HepG2 (cell line): ENCODE measurements around the gene CST3. TPM values are rescaled to one million over a fixed set of nuclear protein-coding genes. Genes with fewer than 3 reads are reported as not detected.
A peak's percentile ranks its signal among the peaks of the same experiment; 100 is the strongest.

ENCODE experiments used
- ATAC-seq: fragments of 200-7000 bp; cut with Tn5 transposase; 3 replicates; pipeline ENCODE4 v1.9.1; 2020; ENCODE audit warnings: mild to moderate bottlenecking, moderate library complexity
- BruUV-seq: library from RNA; stranded (reverse); fragments of 400-500 nt; replicated peaks from 2 replicates; lab custom pipeline; 2021; lab: Mats Ljungman, UMichigan
- CTCF ChIA-PET: fragments of 300-600 bp; formaldehyde crosslinking; extraction: SDS; loops from one replicate; lab custom pipeline; 2021; ENCODE audit warnings: low total read pairs, inconsistent platforms, low intra/inter-chr PET ratio; lab: Yijun Ruan, JAX
- POLR2A ChIA-PET: fragments of 350-600 bp; sonication (Branson Sonifier 250); formaldehyde crosslinking; loops from one replicate; lab custom pipeline; 2020; ENCODE audit warnings: antibody characterized with exemption, inconsistent platforms; lab: Yijun Ruan, JAX
- DNase-seq: peaks from one replicate; pipeline ENCODE4 v3.0.0-alpha.2; 2015; ENCODE audit warnings: low spot score
- FAIRE-seq: peaks from 3 replicates; lab custom pipeline; 2011; peaks lifted over from hg19 to GRCh38; lab: Jason Lieb, UNC
- H2AFZ ChIP-seq: one replicate; pipeline ENCODE4 v1.6.1; 2011; ENCODE audit warnings: low read length, inconsistent platforms
- H3K27ac ChIP-seq: fragments of 300-600 bp; 3 replicates; pipeline ENCODE4 v1.8.0; 2011; ENCODE audit warnings: mixed run types, mild to moderate bottlenecking, mixed read lengths, low read length, inconsistent platforms; ENCODE audit not compliant: insufficient read depth; ENCODE audit errors: extremely low read length
- H3K27me3 ChIP-seq, 2 experiments: fragments of 200-600 bp in 1 of 2; 2 replicates in 1 of 2; 3 replicates in 1 of 2; pipeline versions ENCODE4 v1.6.0 to v1.8.0; 2011; ENCODE audit warnings: low read length in 2 of 2, mild to moderate bottlenecking in 2 of 2, moderate library complexity in 2 of 2, inconsistent platforms in 1 of 2; ENCODE audit not compliant: insufficient read depth in 2 of 2, control insufficient read depth in 1 of 2
- H3K36me3 ChIP-seq, 2 experiments: fragments of 200-600 bp in 1 of 2; replicated peaks in 1 of 2; 2 replicates in 1 of 2; 3 replicates in 1 of 2; pipeline versions ENCODE4 v1.5.1 to v1.8.0; 2011; ENCODE audit warnings: low read length in 2 of 2, inconsistent platforms in 1 of 2; ENCODE audit not compliant: insufficient read depth in 2 of 2, control insufficient read depth in 1 of 2
- H3K4me1 ChIP-seq: 2 replicates; pipeline ENCODE4 v1.5.1; 2012; ENCODE audit warnings: low read length, inconsistent platforms; ENCODE audit not compliant: insufficient read depth
- H3K4me2 ChIP-seq: 2 replicates; pipeline ENCODE4 v1.6.0; 2011; ENCODE audit warnings: low read depth, low read length, inconsistent platforms
- H3K4me3 ChIP-seq, 3 experiments: fragments of 200-600 bp in 1 of 3; sonication (generic), shearing (Covaris generic) in 1 of 3; replicated peaks in 1 of 3; 2 replicates each; pipeline ENCODE4 v1.5.1; 2011 to 2016; ENCODE audit warnings: low read length in 3 of 3, inconsistent platforms in 2 of 3, low read depth in 2 of 3, mild to moderate bottlenecking in 2 of 3, control low read depth in 1 of 3, mixed read lengths in 1 of 3; ENCODE audit not compliant: insufficient read depth in 1 of 3
- H3K79me2 ChIP-seq: one replicate; pipeline ENCODE4 v1.6.1; 2011; ENCODE audit warnings: low read length, inconsistent platforms; ENCODE audit not compliant: insufficient read depth
- H3K9ac ChIP-seq: 2 replicates; pipeline ENCODE4 v1.6.0; 2011; ENCODE audit warnings: mild to moderate bottlenecking, low read depth, low read length, inconsistent platforms; ENCODE audit not compliant: insufficient read depth
- H3K9me3 ChIP-seq: 2 replicates; pipeline ENCODE4 v1.5.1; 2012; ENCODE audit warnings: mild to moderate bottlenecking, low read length
- H4K20me1 ChIP-seq: 2 replicates; pipeline ENCODE4 v1.6.0; 2011; ENCODE audit warnings: inconsistent platforms, mild to moderate bottlenecking, low read length, moderate library complexity; ENCODE audit not compliant: insufficient read depth
- ETV5 ChIP-seq: IDR thresholded peaks from 2 replicates; pipeline ENCODE4 v1.6.1; 2018; ENCODE audit warnings: missing biosample characterization, missing genetic modification reagents, inconsistent platforms, borderline replicate concordance
- HHEX ChIP-seq: IDR thresholded peaks from 2 replicates; pipeline ENCODE4 v1.6.1; 2016; ENCODE audit warnings: control low read depth
- HMG20A ChIP-seq: IDR thresholded peaks from 2 replicates; pipeline ENCODE4 v1.6.1; 2016; ENCODE audit warnings: borderline replicate concordance
- MTA1 ChIP-seq: sonication (generic); formaldehyde crosslinking; IDR thresholded peaks from 2 replicates; pipeline ENCODE4 v1.4.0; 2020; ENCODE audit warnings: missing genetic modification reagents, mild to moderate bottlenecking, borderline replicate concordance
- NPAS2 ChIP-seq: sonication (generic); formaldehyde crosslinking; IDR thresholded peaks from 2 replicates; pipeline ENCODE4 v1.8.0; 2022; ENCODE audit warnings: mild to moderate bottlenecking, missing genetic modification reagents, borderline replicate concordance
- NRL ChIP-seq: sonication (generic); formaldehyde crosslinking; IDR thresholded peaks from 2 replicates; pipeline ENCODE4 v1.5.0; 2020; ENCODE audit warnings: missing genetic modification reagents, mild to moderate bottlenecking, moderate library complexity, borderline replicate concordance
- PHF5A ChIP-seq: IDR thresholded peaks from one replicate; pipeline ENCODE4 v1.6.1; 2018; ENCODE audit warnings: low read depth, missing genetic modification reagents; ENCODE audit not compliant: unreplicated experiment
- REPIN1 ChIP-seq: sonication (generic); formaldehyde crosslinking; IDR thresholded peaks from 2 replicates; pipeline ENCODE4 v1.8.0; 2022; ENCODE audit warnings: missing genetic modification reagents, low read depth, mild to moderate bottlenecking, borderline replicate concordance
- SNRNP70 ChIP-seq: fragments of 200-400 bp; formaldehyde crosslinking; IDR thresholded peaks from 2 replicates; pipeline ENCODE4 v1.6.1; 2017; ENCODE audit warnings: mild to moderate bottlenecking, low read depth, low read length, moderate library complexity
- SOX5 ChIP-seq: IDR thresholded peaks from 2 replicates; pipeline ENCODE4 v1.6.1; 2016; ENCODE audit warnings: borderline replicate concordance
- STAG1 ChIP-seq: sonication (generic); formaldehyde crosslinking; IDR thresholded peaks from 2 replicates; pipeline ENCODE4 v1.4.0; 2020; ENCODE audit warnings: missing genetic modification reagents
- ZNF329 ChIP-seq: sonication (generic); formaldehyde crosslinking; IDR thresholded peaks from 2 replicates; pipeline ENCODE4 v1.9.0; 2021; ENCODE audit warnings: low read depth, mild to moderate bottlenecking, missing genetic modification reagents
- ZNF569 ChIP-seq: sonication (generic); formaldehyde crosslinking; IDR thresholded peaks from 2 replicates; pipeline ENCODE4 v1.5.0; 2020; ENCODE audit warnings: mild to moderate bottlenecking, missing genetic modification reagents, moderate library complexity, borderline replicate concordance
- ZNF772 ChIP-seq: sonication (generic); formaldehyde crosslinking; IDR thresholded peaks from 2 replicates; pipeline ENCODE4 v1.5.0; 2020; ENCODE audit warnings: mild to moderate bottlenecking, missing genetic modification reagents
- ZNF792 ChIP-seq: IDR thresholded peaks from 2 replicates; pipeline ENCODE4 v1.6.1; 2016
- WGBS: methylation state at CpG from one replicate; pipeline ENCODE4 v1.1.6; 2017; ENCODE audit warnings: low lambda C conversion rate; 5-methylcytosine and 5-hydroxymethylcytosine counted together
- in situ Hi-C: cut with HindIII; loops from 2 replicates; pipeline ENCODE4 v1.10.0; 2017; ENCODE audit warnings: low pct_unique_long_range_greater_than_20kb; ENCODE audit not compliant: extremely low pct_ligation_motif_present
- intact Hi-C: fragments of 100-400 bp; cut with micrococcal nuclease; formaldehyde crosslinking; loops from one replicate; pipeline ENCODE4 v1.10.0; 2022; ENCODE audit not compliant: unreplicated experiment
- polyA plus RNA-seq, 8 experiments: library from polyadenylated mRNA; depleted of rRNA in 3 of 8; stranded (reverse) in 7 of 8; unstranded in 1 of 8; fragments of >200 nt; fragmentation: Illumina TruSeq in 4 of 8; extraction: Trizol in 4 of 8; gene quantifications; 2 replicates each; pipeline versions ENCODE4 v1.2.1 to v1.2.3, GENCODE V29; 2011 to 2016; ENCODE audit warnings: low read depth in 4 of 8, missing spikeins in 1 of 8, mixed read lengths in 1 of 8; ENCODE audit not compliant: insufficient read depth in 1 of 8
- total RNA-seq, 5 experiments: library from RNA; depleted of rRNA; stranded (reverse); fragments of >200 nt; fragmentation: Illumina TruSeq; extraction: Trizol; gene quantifications; 2 replicates each; pipeline ENCODE4 v1.2.3, GENCODE V29; 2016; ENCODE audit warnings: low read depth in 1 of 5
- TF ChIP-seq, protein P1 (sequence below): IDR thresholded peaks from 2 replicates; pipeline ENCODE4 v1.6.1; 2016; ENCODE audit warnings: mild to moderate bottlenecking
- TF ChIP-seq, protein P2 (sequence below): sonication (generic); formaldehyde crosslinking; IDR thresholded peaks from 2 replicates; pipeline ENCODE4 v1.9.0; 2021; ENCODE audit warnings: missing genetic modification reagents, borderline replicate concordance
- TF ChIP-seq, protein P3 (sequence below): sonication (generic); formaldehyde crosslinking; conservative IDR thresholded peaks from 2 replicates; pipeline ENCODE4 v1.4.0; 2020; ENCODE audit warnings: missing genetic modification reagents

The CST3 gene
- total and polyA plus RNA-seq, 2 of the 13 experiments (the other 11 are each of a cell fraction or from before 2014, with no cell fraction given) = 690 to 1,005 TPM

DNA sequence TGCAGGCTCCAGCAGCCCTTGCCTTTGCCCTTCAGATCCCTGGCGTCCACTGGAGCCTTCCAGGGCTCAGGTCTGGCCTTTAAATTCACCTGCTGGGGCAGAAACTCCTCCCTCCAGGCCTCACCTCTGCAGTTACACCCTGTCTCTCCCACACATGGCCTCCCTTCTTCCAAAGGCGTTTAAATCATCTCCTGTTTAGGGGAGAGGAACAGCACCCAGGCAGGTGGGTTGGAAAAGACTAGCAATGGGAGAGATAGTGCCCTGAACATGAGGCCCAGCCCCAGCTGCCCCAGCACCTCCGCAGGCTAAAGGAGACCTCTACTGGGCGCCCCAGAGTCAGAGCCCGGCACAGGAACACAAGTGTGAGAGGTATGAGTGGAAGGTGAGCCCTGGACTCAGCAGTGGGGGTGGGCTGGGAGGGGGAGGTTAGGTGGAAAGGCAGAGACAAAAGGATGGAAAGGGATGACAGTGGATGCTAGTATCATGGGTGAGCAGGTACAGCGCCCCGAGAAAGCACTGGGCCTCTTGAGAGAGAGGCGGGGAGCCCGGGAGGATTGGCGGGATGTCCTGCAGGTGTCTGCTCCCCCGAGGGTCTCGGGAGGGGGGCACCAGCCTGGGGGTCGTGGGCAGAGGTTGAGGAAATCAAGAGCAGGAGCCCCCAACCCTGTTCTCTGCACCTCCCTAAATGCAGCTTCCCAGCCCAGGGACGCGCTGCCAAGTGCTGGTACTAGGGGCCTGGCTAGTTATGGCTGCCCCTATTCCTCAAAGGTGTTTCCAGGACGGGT is 31.7 kb downstream of the CST3 start, which contains the start of gene CST9:
CST9 (minus strand) TSS at position 51 of the 785 bp plus-strand sequence. CDS start 53 bp downstream, outside the sequence.
- ATAC-seq (peak; percentile 22), FAIRE-seq (no peak), DNase-seq (no peak)
- intact Hi-C loops = loop anchor here (1.0 to 5.0 kb wide), 6 partner anchors 17 to 244 kb away; partner anchors contain the start of gene GZF1
- Histone ChIP-seq H3K27me3 (peaks cover 2 to 28% of the 10 kb centered on the region in 2 experiments; a peak in 4 of 5 replicates), H3K36me3 (no peaks in the 10 kb centered on the region), H3K4me1 (peaks cover 29% of the 10 kb centered on the region), H3K9me3 (no peaks in the 10 kb centered on the region), H3K4me2 (0 out of 2 replicates have a peak within 1 kb of the TSS, but pooled peaks have one; percentile 1), H2AFZ (no peak within 1 kb of the TSS), H3K4me3 (no peak within 1 kb of the TSS), H4K20me1 (no peaks in the 10 kb centered on the region), H3K79me2 (no peaks in the 10 kb centered on the region), H3K27ac (no peak within 1 kb of the TSS), H3K9ac (no peak within 1 kb of the TSS)
- in situ Hi-C loops = loop anchor here (5.0 kb wide), 1 partner anchor 164 kb away; no protein-coding TSS in a partner anchor
- CTCF ChIA-PET = interaction anchor here (1.1 to 3.7 kb wide), 4 partner anchors 34 to 164 kb away, joined by 4 to 71 read pairs (median 7); no protein-coding TSS in a partner anchor
- BruUV-seq = no TSS peak
- WGBS = 22% methylated on average over 13 of the region's 16 CpGs
- POLR2A ChIA-PET = interaction anchor here (3.0 to 4.0 kb wide), 2 partner anchors 23 to 31 kb away, joined by 16 to 22 read pairs; partner anchors contain the start of gene CST3
- TF ChIP-seq NPAS2 (CRISPR knock-in tag) (no peak), NRL (CRISPR knock-in tag) (peak; percentile 50; the same call in 1 of the 2 replicates), PHF5A (CRISPR knock-in tag) (no peak), MTA1 (CRISPR knock-in tag) (peak; percentile 53; the same call in 1 of the 2 replicates), REPIN1 (CRISPR knock-in tag) (no peak), ETV5 (CRISPR knock-in tag) (no peak), ZNF792 (CRISPR knock-in tag) (no peak), ZNF569 (no peak), ZNF329 (CRISPR knock-in tag) (no peak), SOX5 (CRISPR knock-in tag) (no peak; the same call in 1 of the 2 replicates), HHEX (CRISPR knock-in tag) (0 out of 2 replicates have a peak, but pooled peaks have one; percentile 29), SNRNP70 (no peak), STAG1 (CRISPR knock-in tag) (peak; percentile 47), HMG20A (CRISPR knock-in tag) (no peak), ZNF772 (CRISPR knock-in tag) (peak; percentile 12; the same call in 1 of the 2 replicates)
- TF ChIP-seq, protein P1, sequence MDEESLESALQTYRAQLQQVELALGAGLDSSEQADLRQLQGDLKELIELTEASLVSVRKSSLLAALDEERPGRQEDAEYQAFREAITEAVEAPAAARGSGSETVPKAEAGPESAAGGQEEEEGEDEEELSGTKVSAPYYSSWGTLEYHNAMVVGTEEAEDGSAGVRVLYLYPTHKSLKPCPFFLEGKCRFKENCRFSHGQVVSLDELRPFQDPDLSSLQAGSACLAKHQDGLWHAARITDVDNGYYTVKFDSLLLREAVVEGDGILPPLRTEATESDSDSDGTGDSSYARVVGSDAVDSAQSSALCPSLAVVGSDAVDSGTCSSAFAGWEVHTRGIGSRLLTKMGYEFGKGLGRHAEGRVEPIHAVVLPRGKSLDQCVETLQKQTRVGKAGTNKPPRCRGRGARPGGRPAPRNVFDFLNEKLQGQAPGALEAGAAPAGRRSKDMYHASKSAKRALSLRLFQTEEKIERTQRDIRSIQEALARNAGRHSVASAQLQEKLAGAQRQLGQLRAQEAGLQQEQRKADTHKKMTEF (CRISPR knock-in tag) = no peak
- TF ChIP-seq, protein P2, sequence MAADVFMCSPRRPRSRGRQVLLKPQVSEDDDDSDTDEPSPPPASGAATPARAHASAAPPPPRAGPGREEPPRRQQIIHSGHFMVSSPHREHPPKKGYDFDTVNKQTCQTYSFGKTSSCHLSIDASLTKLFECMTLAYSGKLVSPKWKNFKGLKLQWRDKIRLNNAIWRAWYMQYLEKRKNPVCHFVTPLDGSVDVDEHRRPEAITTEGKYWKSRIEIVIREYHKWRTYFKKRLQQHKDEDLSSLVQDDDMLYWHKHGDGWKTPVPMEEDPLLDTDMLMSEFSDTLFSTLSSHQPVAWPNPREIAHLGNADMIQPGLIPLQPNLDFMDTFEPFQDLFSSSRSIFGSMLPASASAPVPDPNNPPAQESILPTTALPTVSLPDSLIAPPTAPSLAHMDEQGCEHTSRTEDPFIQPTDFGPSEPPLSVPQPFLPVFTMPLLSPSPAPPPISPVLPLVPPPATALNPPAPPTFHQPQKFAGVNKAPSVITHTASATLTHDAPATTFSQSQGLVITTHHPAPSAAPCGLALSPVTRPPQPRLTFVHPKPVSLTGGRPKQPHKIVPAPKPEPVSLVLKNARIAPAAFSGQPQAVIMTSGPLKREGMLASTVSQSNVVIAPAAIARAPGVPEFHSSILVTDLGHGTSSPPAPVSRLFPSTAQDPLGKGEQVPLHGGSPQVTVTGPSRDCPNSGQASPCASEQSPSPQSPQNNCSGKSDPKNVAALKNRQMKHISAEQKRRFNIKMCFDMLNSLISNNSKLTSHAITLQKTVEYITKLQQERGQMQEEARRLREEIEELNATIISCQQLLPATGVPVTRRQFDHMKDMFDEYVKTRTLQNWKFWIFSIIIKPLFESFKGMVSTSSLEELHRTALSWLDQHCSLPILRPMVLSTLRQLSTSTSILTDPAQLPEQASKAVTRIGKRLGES = no peak
- TF ChIP-seq, protein P3, sequence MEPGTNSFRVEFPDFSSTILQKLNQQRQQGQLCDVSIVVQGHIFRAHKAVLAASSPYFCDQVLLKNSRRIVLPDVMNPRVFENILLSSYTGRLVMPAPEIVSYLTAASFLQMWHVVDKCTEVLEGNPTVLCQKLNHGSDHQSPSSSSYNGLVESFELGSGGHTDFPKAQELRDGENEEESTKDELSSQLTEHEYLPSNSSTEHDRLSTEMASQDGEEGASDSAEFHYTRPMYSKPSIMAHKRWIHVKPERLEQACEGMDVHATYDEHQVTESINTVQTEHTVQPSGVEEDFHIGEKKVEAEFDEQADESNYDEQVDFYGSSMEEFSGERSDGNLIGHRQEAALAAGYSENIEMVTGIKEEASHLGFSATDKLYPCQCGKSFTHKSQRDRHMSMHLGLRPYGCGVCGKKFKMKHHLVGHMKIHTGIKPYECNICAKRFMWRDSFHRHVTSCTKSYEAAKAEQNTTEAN (CRISPR knock-in tag) = no peak
